ENCODE results near the gene TIMD4.

Gene TIMD4

DNA sequence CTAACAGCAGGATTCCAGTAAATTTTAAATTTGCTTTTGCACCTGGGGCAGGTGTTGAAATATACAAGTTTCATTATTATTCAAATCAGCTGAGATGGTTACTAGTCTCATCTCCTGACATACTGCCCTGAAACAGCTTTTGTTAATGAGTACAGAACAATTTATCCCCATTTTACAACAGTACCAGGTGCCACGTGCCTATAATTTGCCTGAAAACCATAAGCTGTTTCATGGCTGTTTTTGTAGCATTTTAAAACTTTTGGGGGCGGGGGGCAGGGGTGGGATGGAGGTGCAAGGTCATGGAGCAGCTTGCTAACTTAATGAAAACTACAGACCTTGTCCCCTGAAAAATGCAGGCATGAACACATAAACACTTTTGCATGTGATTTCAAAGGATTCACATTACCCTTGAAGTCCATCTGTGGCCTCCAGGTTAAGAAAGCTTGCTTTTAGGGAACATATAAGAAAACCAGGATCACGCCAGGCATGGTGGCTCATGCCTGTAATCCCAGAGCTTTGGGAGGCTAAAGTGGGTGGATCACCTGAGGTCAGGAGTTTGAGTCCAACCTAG is 42.1 kb downstream of the TIMD4 start:
- TF ChIP-seq CTCF (IDR thresholded peaks at IDR 0.05; ENCODE audit: insufficient read depth, missing control alignments) = no peak
- no peak for FAIRE-seq
- no peak for DNase-seq (ENCODE audit: insufficient read length, low spot score)

- TF ChIP-seq CTCF (IDR thresholded peaks at IDR 0.05; ENCODE audit: insufficient read depth, missing control alignments) = no peak
- DNase-seq (ENCODE audit: insufficient read length, low spot score) (no peak), FAIRE-seq (no peak)
Measured at GRCh38 chr5:156920042-156920860, 42.8 kb downstream of the TIMD4 start.

DNA sequence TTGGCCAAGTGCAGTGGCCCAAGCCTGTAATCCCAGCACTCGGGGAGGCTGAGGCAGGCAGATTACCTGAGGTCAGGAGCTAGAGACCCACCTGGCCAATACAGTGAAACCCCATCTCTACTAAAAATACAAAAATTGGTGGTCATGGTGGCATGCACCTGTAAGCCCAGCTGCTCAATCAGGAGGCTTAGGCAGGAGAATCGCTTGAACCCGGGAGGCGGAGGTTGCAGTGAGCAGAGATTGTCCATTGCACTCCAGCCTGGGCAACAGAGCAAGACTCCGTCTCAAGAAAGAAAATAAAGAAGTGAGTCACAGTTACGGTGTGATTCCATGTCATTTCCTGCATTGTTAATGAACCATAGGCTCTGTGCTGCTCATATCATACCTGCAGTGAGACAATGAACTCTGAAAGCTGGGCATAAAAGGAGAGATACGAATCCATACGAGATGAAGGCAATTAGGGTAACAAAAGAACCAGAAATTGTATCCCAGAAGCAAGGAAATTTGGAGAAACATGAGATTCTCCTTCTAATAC is 44.6 kb downstream of the TIMD4 start:
- no peak for FAIRE-seq
- no peak for TF ChIP-seq CTCF (IDR thresholded peaks at IDR 0.05; ENCODE audit: insufficient read depth, missing control alignments)
- no peak for DNase-seq (ENCODE audit: insufficient read length, low spot score)

- no peak for FAIRE-seq
- TF ChIP-seq CTCF (IDR thresholded peaks at IDR 0.05; ENCODE audit: insufficient read depth, missing control alignments) = no peak
- DNase-seq (ENCODE audit: insufficient read length, low spot score) = no peak
Measured at GRCh38 chr5:156914371-156914737, 48.7 kb downstream of the TIMD4 start.

DNA sequence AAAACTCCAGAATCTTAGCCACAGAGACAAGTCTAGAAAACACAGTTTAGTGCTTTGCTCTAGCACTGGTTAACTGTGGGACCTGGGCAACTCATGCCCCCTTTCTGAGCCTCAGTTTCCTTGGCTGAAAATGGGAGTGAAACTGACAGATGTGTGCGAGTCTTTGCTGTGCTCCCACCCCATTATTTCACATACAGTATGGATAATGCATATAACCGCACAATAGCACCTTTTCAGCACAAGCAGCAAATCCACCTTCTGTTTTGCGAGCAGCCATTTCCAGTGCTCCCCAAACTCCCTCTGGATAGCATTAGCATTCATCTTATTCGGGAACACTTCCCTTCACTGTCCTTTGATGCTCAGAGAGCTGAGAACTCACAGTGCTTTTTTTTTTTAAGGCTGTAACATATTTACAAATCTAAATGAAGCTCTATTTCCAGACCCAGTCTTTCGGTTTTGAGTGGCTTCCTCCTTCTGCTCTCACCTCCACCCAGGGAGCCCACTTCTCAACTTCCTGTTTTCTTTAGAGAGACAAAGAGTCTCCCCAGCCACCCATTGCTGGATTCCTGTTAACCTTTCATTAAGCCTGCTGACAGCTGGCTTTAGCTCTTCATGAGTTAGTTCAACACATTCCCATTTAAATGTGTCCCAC is 49.2 kb downstream of the TIMD4 start:
- no peak for FAIRE-seq
- no peak for TF ChIP-seq CTCF (IDR thresholded peaks at IDR 0.05; ENCODE audit: insufficient read depth, missing control alignments)
- DNase-seq (ENCODE audit: insufficient read length, low spot score) = no peak

DNA sequence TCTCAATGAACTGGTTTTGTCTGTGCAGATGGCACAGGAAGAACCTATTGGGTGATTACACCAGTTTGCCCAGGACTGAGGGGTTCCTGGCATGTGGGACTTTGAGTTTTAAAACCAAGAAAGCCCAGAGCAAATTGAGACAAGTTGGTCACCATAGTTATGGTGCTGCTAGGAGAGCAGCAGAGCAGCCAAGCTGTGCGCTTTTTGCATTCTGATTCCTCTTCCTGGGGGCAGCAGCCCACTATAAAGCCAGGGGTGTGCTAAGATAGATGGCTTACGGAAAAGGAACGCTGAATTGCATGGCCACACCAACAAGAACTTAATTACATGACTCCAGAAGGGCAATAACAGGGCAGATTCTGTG is 49.7 kb downstream of the TIMD4 start:
- no peak for TF ChIP-seq CTCF (IDR thresholded peaks at IDR 0.05; ENCODE audit: insufficient read depth, missing control alignments)
- DNase-seq (ENCODE audit: insufficient read length, low spot score) (no peak), FAIRE-seq (no peak)

Data from D721Med (cell line).